Thyroid gland (tissue), 4 donors: ENCODE data around the gene CGB3.

Experiments
- POLR2A ChIP-seq, 2 donors: fragments of 450-650 bp; IDR thresholded peaks; one replicate each; pipeline ENCODE4 v1.6.1; 2017; ENCODE audit warnings: antibody characterized with exemption in 2 of 2, mild to moderate bottlenecking in 2 of 2, moderate library complexity in 1 of 2
- TF ChIP-seq, protein P1 (sequence below), 6 experiments: fragments of 200-600 bp in 3 of 6; fragments of 450-650 bp in 3 of 6; sonication (generic) in 3 of 6; IDR thresholded peaks; one replicate each; pipeline ENCODE4 v1.5.1; 2016 to 2019; ENCODE audit warnings: antibody characterized with exemption in 6 of 6, mild to moderate bottlenecking in 2 of 6, inconsistent platforms in 1 of 6, moderate library complexity in 1 of 6

- TF ChIP-seq, protein P1, sequence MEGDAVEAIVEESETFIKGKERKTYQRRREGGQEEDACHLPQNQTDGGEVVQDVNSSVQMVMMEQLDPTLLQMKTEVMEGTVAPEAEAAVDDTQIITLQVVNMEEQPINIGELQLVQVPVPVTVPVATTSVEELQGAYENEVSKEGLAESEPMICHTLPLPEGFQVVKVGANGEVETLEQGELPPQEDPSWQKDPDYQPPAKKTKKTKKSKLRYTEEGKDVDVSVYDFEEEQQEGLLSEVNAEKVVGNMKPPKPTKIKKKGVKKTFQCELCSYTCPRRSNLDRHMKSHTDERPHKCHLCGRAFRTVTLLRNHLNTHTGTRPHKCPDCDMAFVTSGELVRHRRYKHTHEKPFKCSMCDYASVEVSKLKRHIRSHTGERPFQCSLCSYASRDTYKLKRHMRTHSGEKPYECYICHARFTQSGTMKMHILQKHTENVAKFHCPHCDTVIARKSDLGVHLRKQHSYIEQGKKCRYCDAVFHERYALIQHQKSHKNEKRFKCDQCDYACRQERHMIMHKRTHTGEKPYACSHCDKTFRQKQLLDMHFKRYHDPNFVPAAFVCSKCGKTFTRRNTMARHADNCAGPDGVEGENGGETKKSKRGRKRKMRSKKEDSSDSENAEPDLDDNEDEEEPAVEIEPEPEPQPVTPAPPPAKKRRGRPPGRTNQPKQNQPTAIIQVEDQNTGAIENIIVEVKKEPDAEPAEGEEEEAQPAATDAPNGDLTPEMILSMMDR (IDR thresholded peaks at IDR 0.05), result no peak
- TF ChIP-seq POLR2A (IDR thresholded peaks at IDR 0.05), result no peak
Observed at GRCh38 chr19:48977061-48977460, 47.1 kb downstream of the CGB3 start.
